IMR-90 (cell line): Measurements from ENCODE around the gene TP73. TPM values are rescaled to one million over a fixed set of nuclear protein-coding genes. Genes with fewer than 3 reads are reported as not detected.

ENCODE experiments used
- ATAC-seq: fragments of 200-7000 bp; cut with Tn5 transposase; 2 replicates; pipeline ENCODE4 v1.9.1; 2020; ENCODE audit warnings: low read depth, mild to moderate bottlenecking, moderate library complexity
- BruUV-seq: library from RNA; stranded (reverse); fragments of 400-500 nt; replicated peaks from 2 replicates; lab custom pipeline; 2021; lab: Mats Ljungman, UMichigan
- CTCF ChIA-PET: fragments of 300-600 bp; formaldehyde crosslinking; extraction: SDS; loops from one replicate; lab custom pipeline; 2021; ENCODE audit warnings: antibody characterized with exemption; lab: Yijun Ruan, JAX
- POLR2A ChIA-PET: fragments of 300-600 bp; sonication (Branson Sonifier 250); formaldehyde crosslinking; loops from one replicate; lab custom pipeline; 2022; ENCODE audit warnings: antibody characterized with exemption; ENCODE audit not compliant: unreplicated experiment; lab: Charles Lee
- DNase-seq: peaks from one replicate; pipeline ENCODE4 v3.0.0; 2013
- H2AFZ ChIP-seq: replicated peaks from 2 replicates; pipeline ENCODE3; 2013; ENCODE audit warnings: low read length, mild to moderate bottlenecking; ENCODE audit not compliant: poor library complexity
- H2AK5ac ChIP-seq: 2 replicates; pipeline ENCODE4 v1.6.1; 2013; ENCODE audit warnings: low read depth, low read length, inconsistent platforms
- H2AK9ac ChIP-seq: replicated peaks from 2 replicates; pipeline ENCODE3; 2013; ENCODE audit warnings: mild to moderate bottlenecking, low read depth, low read length, moderate library complexity; ENCODE audit not compliant: poor library complexity
- H2BK120ac ChIP-seq: 2 replicates; pipeline ENCODE4 v1.6.1; 2013; ENCODE audit warnings: low read depth, low read length, inconsistent platforms
- H2BK15ac ChIP-seq: 3 replicates; pipeline ENCODE4 v1.6.1; 2013; ENCODE audit warnings: low read depth, low read length, inconsistent platforms
- H2BK20ac ChIP-seq: 2 replicates; pipeline ENCODE4 v1.6.1; 2013; ENCODE audit warnings: low read depth, mild to moderate bottlenecking, inconsistent platforms, low read length, moderate library complexity
- H2BK5ac ChIP-seq: 2 replicates; pipeline ENCODE4 v1.6.1; 2013; ENCODE audit warnings: mild to moderate bottlenecking, low read depth, low read length, inconsistent platforms; ENCODE audit not compliant: poor library complexity, severe bottlenecking
- H3K14ac ChIP-seq: replicated peaks from 2 replicates; pipeline ENCODE4 v1.6.1; 2013; ENCODE audit warnings: low read depth, low read length, inconsistent platforms
- H3K18ac ChIP-seq: 2 replicates; pipeline ENCODE4 v1.6.1; 2013; ENCODE audit warnings: low read depth, low read length, control low read depth
- H3K23ac ChIP-seq: 2 replicates; pipeline ENCODE4 v1.6.1; 2013; ENCODE audit warnings: low read depth, low read length, inconsistent platforms
- H3K27ac ChIP-seq: 2 replicates; pipeline ENCODE4 v1.5.1; 2013; ENCODE audit warnings: mild to moderate bottlenecking, control low read depth, low read length; ENCODE audit not compliant: insufficient read depth
- H3K27me3 ChIP-seq: 2 replicates; pipeline ENCODE4 v1.6.1; 2013; ENCODE audit warnings: low read length; ENCODE audit not compliant: control insufficient read depth, insufficient read depth
- H3K36me3 ChIP-seq: 2 replicates; pipeline ENCODE4 v1.6.1; 2013; ENCODE audit warnings: low read length, mixed read lengths; ENCODE audit not compliant: control insufficient read depth, insufficient read depth
- H3K4ac ChIP-seq: 2 replicates; pipeline ENCODE4 v1.6.1; 2013; ENCODE audit warnings: low read depth, low read length, inconsistent platforms
- H3K4me1 ChIP-seq: 2 replicates; pipeline ENCODE4 v1.6.1; 2013; ENCODE audit warnings: low read length, mixed read lengths; ENCODE audit not compliant: control insufficient read depth, insufficient read depth
- H3K4me2 ChIP-seq: 2 replicates; pipeline ENCODE4 v1.6.1; 2013; ENCODE audit warnings: low read depth, mild to moderate bottlenecking, control low read depth, low read length, moderate library complexity
- H3K4me3 ChIP-seq: 2 replicates; pipeline ENCODE4 v1.5.1; 2013; ENCODE audit warnings: low read depth, mild to moderate bottlenecking, control low read depth, low read length, moderate library complexity; ENCODE audit not compliant: insufficient read depth
- H3K56ac ChIP-seq: 2 replicates; pipeline ENCODE4 v1.6.1; 2013; ENCODE audit warnings: low read length, inconsistent platforms; ENCODE audit not compliant: insufficient read depth; ENCODE audit errors: extremely low read depth
- H3K79me1 ChIP-seq, 2 experiments: 2 replicates each; pipeline ENCODE4 v1.6.1; 2013; ENCODE audit warnings: low read length in 2 of 2, inconsistent platforms in 1 of 2, low read depth in 1 of 2
- H3K9ac ChIP-seq: 2 replicates; pipeline ENCODE4 v1.6.1; 2013; ENCODE audit warnings: low read depth, low read length, control low read depth
- H3K9me1 ChIP-seq: 2 replicates; pipeline ENCODE4 v1.6.1; 2013; ENCODE audit warnings: low read length, inconsistent platforms; ENCODE audit not compliant: insufficient read depth
- H3K9me3 ChIP-seq: 2 replicates; pipeline ENCODE4 v1.6.1; 2013; ENCODE audit warnings: low read length; ENCODE audit not compliant: control insufficient read depth, insufficient read depth
- H4K20me1 ChIP-seq: 2 replicates; pipeline ENCODE4 v1.6.1; 2013; ENCODE audit warnings: low read length, inconsistent platforms; ENCODE audit not compliant: insufficient read depth
- H4K5ac ChIP-seq: 2 replicates; pipeline ENCODE4 v1.6.1; 2013; ENCODE audit warnings: mild to moderate bottlenecking, low read depth, low read length, control low read depth
- H4K8ac ChIP-seq, 2 experiments: 2 replicates each; pipeline ENCODE4 v1.6.1; 2013; ENCODE audit warnings: low read depth in 2 of 2, low read length in 2 of 2, control low read depth in 1 of 2, inconsistent platforms in 1 of 2
- H4K91ac ChIP-seq: 2 replicates; pipeline ENCODE4 v1.6.1; 2013; ENCODE audit warnings: low read depth, low read length, inconsistent platforms; ENCODE audit not compliant: insufficient read depth
- BHLHE40 ChIP-seq: fragments of 150-350 bp; IDR thresholded peaks from 2 replicates; pipeline ENCODE4 v1.6.1; 2016; ENCODE audit warnings: mild to moderate bottlenecking, low read depth, low read length
- CEBPB ChIP-seq: IDR thresholded peaks from 2 replicates; pipeline ENCODE4 v1.6.1; 2012; ENCODE audit warnings: low read depth, low read length, improper control_type of control experiment
- FOS ChIP-seq: fragments of 150-350 bp; IDR thresholded peaks from 2 replicates; pipeline ENCODE4 v1.6.1; 2016; ENCODE audit warnings: low read depth, low read length
- MAFK ChIP-seq: IDR thresholded peaks from 2 replicates; pipeline ENCODE4 v1.6.1; 2012; ENCODE audit warnings: low read depth, low read length, improper control_type of control experiment
- MAZ ChIP-seq: IDR thresholded peaks from 2 replicates; pipeline ENCODE4 v1.6.1; 2012; ENCODE audit warnings: low read depth, mild to moderate bottlenecking, low read length, improper control_type of control experiment, moderate library complexity, borderline replicate concordance
- MXI1 ChIP-seq: IDR thresholded peaks from 2 replicates; pipeline ENCODE4 v1.6.1; 2012; ENCODE audit warnings: low read depth, mild to moderate bottlenecking, low read length, moderate library complexity, borderline replicate concordance
- NFE2L2 ChIP-seq: fragments of 150-350 bp; IDR thresholded peaks from 2 replicates; pipeline ENCODE4 v1.6.1; 2016; ENCODE audit warnings: low read depth, mild to moderate bottlenecking, low read length
- POLR2A ChIP-seq: IDR thresholded peaks from 2 replicates; pipeline ENCODE4 v1.6.1; 2012; ENCODE audit warnings: mild to moderate bottlenecking, low read depth, low read length
- RAD21 ChIP-seq: IDR thresholded peaks from 2 replicates; pipeline ENCODE4 v1.6.1; 2012; ENCODE audit warnings: low read length, improper control_type of control experiment
- RCOR1 ChIP-seq: IDR thresholded peaks from 2 replicates; pipeline ENCODE4 v1.6.1; 2012; ENCODE audit warnings: mild to moderate bottlenecking, low read length, improper control_type of control experiment; ENCODE audit not compliant: insufficient replicate concordance
- RFX5 ChIP-seq: IDR thresholded peaks from 2 replicates; pipeline ENCODE4 v1.8.0; 2012; ENCODE audit warnings: low read depth, mild to moderate bottlenecking, low read length, moderate library complexity
- SMC3 ChIP-seq: fragments of 150-350 bp; IDR thresholded peaks from 2 replicates; pipeline ENCODE4 v1.6.1; 2016; ENCODE audit warnings: low read depth, mild to moderate bottlenecking, antibody characterized with exemption, low read length, moderate library complexity
- WGBS, 2 experiments: methylation state at CpG; one replicate each; pipeline versions ENCODE4 v1.1.5 to v1.1.7; 2013; ENCODE audit warnings: missing lambda C conversion rate in 2 of 2; ENCODE audit not compliant: insufficient read length in 1 of 2; ENCODE audit errors: extremely low coverage in 2 of 2; 5-methylcytosine and 5-hydroxymethylcytosine counted together
- dilution Hi-C: fragments of 300-500 bp; cut with HindIII; formaldehyde crosslinking; loops from one replicate; pipeline ENCODE4 v1.14.3; 2018; ENCODE audit warnings: low sequenced_read_pairs; ENCODE audit not compliant: unreplicated experiment
- in situ Hi-C: fragments of 300-500 bp; cut with MboI; formaldehyde crosslinking; loops from 3 replicates; pipeline ENCODE4 v1.14.3; 2019; ENCODE audit warnings: low sequenced_read_pairs, inconsistent platforms, mixed read lengths
- intact Hi-C: fragments of 100-400 bp; cut with micrococcal nuclease; formaldehyde crosslinking; loops from 2 replicates; pipeline ENCODE4 v1.10.0; 2022
- polyA plus RNA-seq, 3 experiments: library from polyadenylated mRNA; depleted of rRNA; stranded (reverse); fragments of >200 nt; gene quantifications; 2 replicates each; pipeline ENCODE4 v1.2.3, GENCODE V29; 2012; ENCODE audit warnings: low replicate concordance in 1 of 3
- total RNA-seq: library from RNA; depleted of rRNA; stranded (reverse); fragments of >200 nt; gene quantifications from 2 replicates; pipeline ENCODE4 v1.2.3, GENCODE V29; 2012
- TF ChIP-seq, protein P1 (sequence below): fragments of 150-350 bp; IDR thresholded peaks from 2 replicates; pipeline ENCODE4 v1.6.1; 2017; ENCODE audit warnings: mild to moderate bottlenecking, antibody characterized with exemption, low read length, low read depth
- TF ChIP-seq, protein P2 (sequence below): conservative IDR thresholded peaks from 2 replicates; pipeline ENCODE4 v1.5.1; 2012; ENCODE audit warnings: mild to moderate bottlenecking, low read depth, low read length, improper control_type of control experiment
- TF ChIP-seq, protein P3 (sequence below): fragments of 150-350 bp; IDR thresholded peaks from 2 replicates; pipeline ENCODE4 v1.6.1; 2016; ENCODE audit warnings: low read depth, mild to moderate bottlenecking, low read length, moderate library complexity, borderline replicate concordance

TP73 gene
- total and polyA plus RNA-seq, 2 of the 4 experiments (the other 2 are of a cell fraction) = not detected

DNA sequence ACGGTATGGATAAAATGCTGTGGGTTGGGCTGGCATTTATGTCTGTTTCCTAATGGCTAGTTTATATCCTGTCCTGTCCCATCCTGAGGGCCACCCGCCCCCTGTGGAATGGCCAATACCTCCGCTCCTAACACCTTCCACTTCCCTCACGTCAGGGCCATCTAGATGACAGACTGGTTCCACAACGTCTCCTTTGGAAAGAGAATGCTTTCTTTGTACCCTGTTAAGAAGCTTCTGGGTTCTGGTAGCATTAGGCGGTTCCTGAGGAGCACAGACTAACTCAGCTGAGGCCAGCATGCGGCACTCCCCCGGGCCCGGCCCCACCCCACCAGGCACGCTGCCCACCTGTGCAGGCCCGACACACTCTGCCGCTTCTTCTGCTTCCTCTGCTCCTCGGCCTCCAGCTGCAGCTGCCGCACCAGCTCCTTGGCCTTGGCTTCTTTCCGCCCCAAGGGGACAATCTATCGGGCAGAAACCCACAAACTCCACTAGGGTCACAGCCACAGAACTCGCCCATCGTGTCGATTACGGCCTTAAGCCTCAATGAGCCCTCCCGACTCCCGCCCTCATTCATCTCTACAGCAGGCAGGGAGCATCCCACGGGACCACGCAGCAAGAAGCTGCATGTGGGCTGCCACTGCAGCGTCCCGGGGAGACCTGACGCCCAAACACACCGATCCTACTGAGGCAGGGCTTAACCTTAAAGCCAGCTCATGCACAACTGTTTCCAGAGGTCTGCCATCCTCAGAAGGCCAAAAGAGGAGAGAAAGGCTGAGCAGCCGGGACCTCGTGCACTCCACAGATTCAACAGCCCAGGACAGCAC, 131.5 kb downstream of the TP73 start:
- Histone ChIP-seq H3K27ac (no peak overlapping the region), H3K36me3 (peaks cover 67% of the 10 kb centered on the region), H3K79me1 (peaks cover 6 to 16% of the 10 kb centered on the region in 2 experiments), H4K5ac (no peak overlapping the region), H3K14ac (no peak overlapping the region), H3K9ac (no peak overlapping the region), H2AK5ac (no peak overlapping the region), H3K4me1 (no peaks in the 10 kb centered on the region), H4K20me1 (peaks cover 16% of the 10 kb centered on the region), H3K9me1 (no peaks in the 10 kb centered on the region), H3K9me3 (no peaks in the 10 kb centered on the region), H2BK15ac (no peak overlapping the region), H3K18ac (no peak overlapping the region), H3K27me3 (no peaks in the 10 kb centered on the region), H4K91ac (no peak overlapping the region), H2BK120ac (no peak overlapping the region), H3K23ac (no peak overlapping the region), H4K8ac (no peak overlapping the region), H2BK20ac (no peak overlapping the region), H2BK5ac (no peak overlapping the region), H3K4me2 (no peak overlapping the region), H3K4me3 (no peak overlapping the region), H2AK9ac (peak overlapping the region; percentile 42), H2AFZ (no peak overlapping the region), H3K56ac (no peak overlapping the region), H3K4ac (no peak overlapping the region)
- no peak for ATAC-seq
- intact Hi-C loops = no loop called here
- 100% methylated on average over 2 of the region's 30 CpGs; no CpG with 5 or more reads in 1 of the 2 experiments for WGBS, 2 experiments
- POLR2A ChIA-PET = no interaction called here
- CTCF ChIA-PET = no interaction called here
- in situ Hi-C loops = no loop called here
- dilution Hi-C loops = no loop called here
- no peak for DNase-seq
- BruUV-seq = no TSS peak
- no peak for TF ChIP-seq RCOR1
- TF ChIP-seq BHLHE40 = no peak
- TF ChIP-seq MAZ = no peak
- no peak for TF ChIP-seq RFX5
- no peak for TF ChIP-seq RAD21
- TF ChIP-seq MXI1 = no peak
- TF ChIP-seq CEBPB = no peak
- TF ChIP-seq POLR2A = no peak
- TF ChIP-seq, protein P1, sequence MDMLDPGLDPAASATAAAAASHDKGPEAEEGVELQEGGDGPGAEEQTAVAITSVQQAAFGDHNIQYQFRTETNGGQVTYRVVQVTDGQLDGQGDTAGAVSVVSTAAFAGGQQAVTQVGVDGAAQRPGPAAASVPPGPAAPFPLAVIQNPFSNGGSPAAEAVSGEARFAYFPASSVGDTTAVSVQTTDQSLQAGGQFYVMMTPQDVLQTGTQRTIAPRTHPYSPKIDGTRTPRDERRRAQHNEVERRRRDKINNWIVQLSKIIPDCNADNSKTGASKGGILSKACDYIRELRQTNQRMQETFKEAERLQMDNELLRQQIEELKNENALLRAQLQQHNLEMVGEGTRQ = no peak
- no peak for TF ChIP-seq NFE2L2
- TF ChIP-seq, protein P2, sequence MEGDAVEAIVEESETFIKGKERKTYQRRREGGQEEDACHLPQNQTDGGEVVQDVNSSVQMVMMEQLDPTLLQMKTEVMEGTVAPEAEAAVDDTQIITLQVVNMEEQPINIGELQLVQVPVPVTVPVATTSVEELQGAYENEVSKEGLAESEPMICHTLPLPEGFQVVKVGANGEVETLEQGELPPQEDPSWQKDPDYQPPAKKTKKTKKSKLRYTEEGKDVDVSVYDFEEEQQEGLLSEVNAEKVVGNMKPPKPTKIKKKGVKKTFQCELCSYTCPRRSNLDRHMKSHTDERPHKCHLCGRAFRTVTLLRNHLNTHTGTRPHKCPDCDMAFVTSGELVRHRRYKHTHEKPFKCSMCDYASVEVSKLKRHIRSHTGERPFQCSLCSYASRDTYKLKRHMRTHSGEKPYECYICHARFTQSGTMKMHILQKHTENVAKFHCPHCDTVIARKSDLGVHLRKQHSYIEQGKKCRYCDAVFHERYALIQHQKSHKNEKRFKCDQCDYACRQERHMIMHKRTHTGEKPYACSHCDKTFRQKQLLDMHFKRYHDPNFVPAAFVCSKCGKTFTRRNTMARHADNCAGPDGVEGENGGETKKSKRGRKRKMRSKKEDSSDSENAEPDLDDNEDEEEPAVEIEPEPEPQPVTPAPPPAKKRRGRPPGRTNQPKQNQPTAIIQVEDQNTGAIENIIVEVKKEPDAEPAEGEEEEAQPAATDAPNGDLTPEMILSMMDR = no peak
- TF ChIP-seq, protein P3, sequence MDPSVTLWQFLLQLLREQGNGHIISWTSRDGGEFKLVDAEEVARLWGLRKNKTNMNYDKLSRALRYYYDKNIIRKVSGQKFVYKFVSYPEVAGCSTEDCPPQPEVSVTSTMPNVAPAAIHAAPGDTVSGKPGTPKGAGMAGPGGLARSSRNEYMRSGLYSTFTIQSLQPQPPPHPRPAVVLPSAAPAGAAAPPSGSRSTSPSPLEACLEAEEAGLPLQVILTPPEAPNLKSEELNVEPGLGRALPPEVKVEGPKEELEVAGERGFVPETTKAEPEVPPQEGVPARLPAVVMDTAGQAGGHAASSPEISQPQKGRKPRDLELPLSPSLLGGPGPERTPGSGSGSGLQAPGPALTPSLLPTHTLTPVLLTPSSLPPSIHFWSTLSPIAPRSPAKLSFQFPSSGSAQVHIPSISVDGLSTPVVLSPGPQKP = no peak
- TF ChIP-seq FOS = no peak
- TF ChIP-seq SMC3 = no peak
- TF ChIP-seq MAFK = no peak
